ENCODE results near the gene CBFB. TPM values are rescaled to one million over a fixed set of nuclear protein-coding genes. Genes with fewer than 3 reads are reported as not detected.
A peak's percentile ranks its signal among the peaks of the same experiment; 100 is the strongest.

Gene CBFB
- total and polyA plus RNA-seq, 2 of the 4 experiments (the other 2 are of a cell fraction), result 44.2 to 48.0 TPM

DNA sequence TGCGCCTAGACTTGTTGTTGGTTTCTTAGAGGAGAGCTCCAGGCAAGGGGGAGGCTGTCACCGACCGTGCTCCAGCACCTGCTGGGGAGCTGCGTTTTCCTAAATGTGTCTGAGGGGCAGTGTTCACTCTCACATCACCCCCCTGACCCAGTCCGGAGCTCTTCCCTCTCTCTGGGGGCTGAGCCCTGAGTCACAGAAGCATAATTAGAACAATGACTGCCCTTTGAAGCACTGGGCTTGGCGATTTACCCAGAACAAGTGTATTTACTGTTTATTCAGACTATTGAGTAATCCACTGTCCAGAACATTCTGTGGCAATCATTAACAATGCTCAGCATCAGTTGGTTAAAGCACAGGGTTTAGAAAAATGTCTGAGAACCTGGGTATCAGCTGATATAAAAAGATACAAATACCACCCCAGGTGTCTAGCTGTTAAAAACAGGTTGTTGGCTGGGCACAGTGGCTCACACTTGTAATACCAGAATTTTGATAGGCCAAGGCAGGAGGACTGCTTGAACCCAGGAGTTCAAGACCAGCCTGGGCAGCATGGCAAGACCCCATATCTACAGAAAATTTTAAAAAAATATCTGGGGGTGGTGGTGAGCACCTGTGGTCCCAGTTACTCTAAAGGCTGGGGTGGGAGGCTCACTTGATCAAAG lies 32.5 kb upstream of the CBFB start:
- intact Hi-C loops (cut with micrococcal nuclease), result no loop called here
- Histone ChIP-seq H3K23ac (ENCODE audit: low read depth, low read length) (no peak overlapping the region), H3K27ac (ENCODE audit: insufficient read depth, low read length) (no peak overlapping the region), H3K79me1 (ENCODE audit: low read depth in 1 of 2, low read length in 2 of 2) (no peaks in the 10 kb centered on the region), H4K20me1 (ENCODE audit: insufficient read depth, low read length) (no peaks in the 10 kb centered on the region), H3K36me3 (ENCODE audit: control insufficient read depth, insufficient read depth, low read length) (no peaks in the 10 kb centered on the region), H4K91ac (ENCODE audit: insufficient read depth, low read depth, low read length) (no peak overlapping the region), H3K4me2 (ENCODE audit: low read depth, low read length) (peak overlapping the region; percentile 3; the same call in 1 of the 2 replicates), H3K56ac (ENCODE audit: extremely low read depth, insufficient read depth, low read length) (no peak overlapping the region), H3K4ac (ENCODE audit: low read depth, low read length) (no peak overlapping the region), H3K4me3 (ENCODE audit: insufficient read depth, low read depth, low read length) (no peak overlapping the region), H3K9ac (ENCODE audit: low read depth, low read length) (no peak overlapping the region), H3K9me1 (ENCODE audit: insufficient read depth, low read length) (peaks cover 3% of the 10 kb centered on the region), H2BK20ac (ENCODE audit: low read depth, low read length) (no peak overlapping the region), H3K14ac (replicated peaks; ENCODE audit: low read depth, low read length) (no peak overlapping the region), H3K9me3 (ENCODE audit: control insufficient read depth, insufficient read depth, low read length) (no peaks in the 10 kb centered on the region), H2AK9ac (replicated peaks; ENCODE audit: low read depth, low read length, poor library complexity) (no peak overlapping the region), H2AFZ (replicated peaks; ENCODE audit: low read length, poor library complexity) (peak overlapping the region; percentile 26), H2AK5ac (ENCODE audit: low read depth, low read length) (no peak overlapping the region), H2BK5ac (ENCODE audit: low read depth, low read length, poor library complexity, severe bottlenecking) (no peak overlapping the region), H3K18ac (ENCODE audit: low read depth, low read length) (no peak overlapping the region), H3K4me1 (ENCODE audit: control insufficient read depth, insufficient read depth, low read length) (peaks cover 6% of the 10 kb centered on the region; the same call in 1 of the 2 replicates), H2BK120ac (ENCODE audit: low read depth, low read length) (no peak overlapping the region), H4K8ac (ENCODE audit: low read depth in 2 of 2, low read length in 2 of 2) (no peak overlapping the region), H2BK15ac (ENCODE audit: low read depth, low read length) (no peak overlapping the region), H4K5ac (ENCODE audit: low read depth, low read length) (no peak overlapping the region), H3K27me3 (ENCODE audit: control insufficient read depth, insufficient read depth, low read length) (peaks cover 15% of the 10 kb centered on the region)
- no peak for TF ChIP-seq NFE2L2 (IDR thresholded peaks at IDR 0.05; ENCODE audit: low read depth, low read length)
- peak; percentile 92 for TF ChIP-seq CEBPB (IDR thresholded peaks at IDR 0.05; ENCODE audit: low read depth, low read length)
- TF ChIP-seq, protein P1, sequence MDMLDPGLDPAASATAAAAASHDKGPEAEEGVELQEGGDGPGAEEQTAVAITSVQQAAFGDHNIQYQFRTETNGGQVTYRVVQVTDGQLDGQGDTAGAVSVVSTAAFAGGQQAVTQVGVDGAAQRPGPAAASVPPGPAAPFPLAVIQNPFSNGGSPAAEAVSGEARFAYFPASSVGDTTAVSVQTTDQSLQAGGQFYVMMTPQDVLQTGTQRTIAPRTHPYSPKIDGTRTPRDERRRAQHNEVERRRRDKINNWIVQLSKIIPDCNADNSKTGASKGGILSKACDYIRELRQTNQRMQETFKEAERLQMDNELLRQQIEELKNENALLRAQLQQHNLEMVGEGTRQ (IDR thresholded peaks at IDR 0.05; ENCODE audit: low read depth, low read length), result no peak
- peak; percentile 71; the same call in 1 of the 2 replicates for TF ChIP-seq MAZ (IDR thresholded peaks at IDR 0.05; ENCODE audit: borderline replicate concordance, low read depth, low read length)
- TF ChIP-seq FOS (IDR thresholded peaks at IDR 0.05; ENCODE audit: low read depth, low read length), result peak; percentile 32; the same call in 1 of the 2 replicates
- TF ChIP-seq RFX5 (IDR thresholded peaks at IDR 0.05; ENCODE audit: low read depth, low read length), result no peak
- TF ChIP-seq, protein P2, sequence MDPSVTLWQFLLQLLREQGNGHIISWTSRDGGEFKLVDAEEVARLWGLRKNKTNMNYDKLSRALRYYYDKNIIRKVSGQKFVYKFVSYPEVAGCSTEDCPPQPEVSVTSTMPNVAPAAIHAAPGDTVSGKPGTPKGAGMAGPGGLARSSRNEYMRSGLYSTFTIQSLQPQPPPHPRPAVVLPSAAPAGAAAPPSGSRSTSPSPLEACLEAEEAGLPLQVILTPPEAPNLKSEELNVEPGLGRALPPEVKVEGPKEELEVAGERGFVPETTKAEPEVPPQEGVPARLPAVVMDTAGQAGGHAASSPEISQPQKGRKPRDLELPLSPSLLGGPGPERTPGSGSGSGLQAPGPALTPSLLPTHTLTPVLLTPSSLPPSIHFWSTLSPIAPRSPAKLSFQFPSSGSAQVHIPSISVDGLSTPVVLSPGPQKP (IDR thresholded peaks at IDR 0.05; ENCODE audit: borderline replicate concordance, low read depth, low read length), result no peak
- TF ChIP-seq, protein P3, sequence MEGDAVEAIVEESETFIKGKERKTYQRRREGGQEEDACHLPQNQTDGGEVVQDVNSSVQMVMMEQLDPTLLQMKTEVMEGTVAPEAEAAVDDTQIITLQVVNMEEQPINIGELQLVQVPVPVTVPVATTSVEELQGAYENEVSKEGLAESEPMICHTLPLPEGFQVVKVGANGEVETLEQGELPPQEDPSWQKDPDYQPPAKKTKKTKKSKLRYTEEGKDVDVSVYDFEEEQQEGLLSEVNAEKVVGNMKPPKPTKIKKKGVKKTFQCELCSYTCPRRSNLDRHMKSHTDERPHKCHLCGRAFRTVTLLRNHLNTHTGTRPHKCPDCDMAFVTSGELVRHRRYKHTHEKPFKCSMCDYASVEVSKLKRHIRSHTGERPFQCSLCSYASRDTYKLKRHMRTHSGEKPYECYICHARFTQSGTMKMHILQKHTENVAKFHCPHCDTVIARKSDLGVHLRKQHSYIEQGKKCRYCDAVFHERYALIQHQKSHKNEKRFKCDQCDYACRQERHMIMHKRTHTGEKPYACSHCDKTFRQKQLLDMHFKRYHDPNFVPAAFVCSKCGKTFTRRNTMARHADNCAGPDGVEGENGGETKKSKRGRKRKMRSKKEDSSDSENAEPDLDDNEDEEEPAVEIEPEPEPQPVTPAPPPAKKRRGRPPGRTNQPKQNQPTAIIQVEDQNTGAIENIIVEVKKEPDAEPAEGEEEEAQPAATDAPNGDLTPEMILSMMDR (conservative IDR thresholded peaks at IDR 0.05; ENCODE audit: low read depth, low read length), result no peak
- TF ChIP-seq BHLHE40 (IDR thresholded peaks at IDR 0.05; ENCODE audit: low read depth, low read length), result no peak
- peak; percentile 82 for TF ChIP-seq RCOR1 (IDR thresholded peaks at IDR 0.05; ENCODE audit: insufficient replicate concordance, low read length)
- no peak for TF ChIP-seq CHD1 (IDR thresholded peaks at IDR 0.05; ENCODE audit: low read depth, low read length)
- TF ChIP-seq RAD21 (IDR thresholded peaks at IDR 0.05; ENCODE audit: low read length), result no peak
- no peak for TF ChIP-seq POLR2A (IDR thresholded peaks at IDR 0.05; ENCODE audit: low read depth, low read length)
- WGBS, 2 experiments (ENCODE audit: extremely low coverage in 2 of 2, insufficient read length in 1 of 2), result 0% methylated on average over 1 of the region's 6 CpGs; no CpG with 5 or more reads in 1 of the 2 experiments
- DNase-seq (peak; percentile 80), ATAC-seq (ENCODE audit: low read depth) (peak; percentile 66)
- ChIA-PET POLR2A (ENCODE audit: unreplicated experiment) (no interaction called here), CTCF (no interaction called here)
- dilution Hi-C loops (cut with HindIII; ENCODE audit: low sequenced_read_pairs, unreplicated experiment), result no loop called here
- BruUV-seq (replicated peaks), result no TSS peak
- in situ Hi-C loops (cut with MboI; ENCODE audit: low sequenced_read_pairs), result no loop called here

Measured in IMR-90 (cell line).